Measurements from ENCODE around the gene HTT-AS.

- TF ChIP-seq POLR2AphosphoS5 (IDR thresholded peaks at IDR 0.05) (no peak), CTCF (IDR thresholded peaks at IDR 0.05) (no peak), POLR2A (IDR thresholded peaks at IDR 0.05) (no peak), EP300 (IDR thresholded peaks at IDR 0.05) (no peak)
Observed at GRCh38 chr4:3035249-3035648, 39.1 kb downstream of the HTT-AS start.

Data from stomach (tissue), 4 donors.